ENCODE measurements around the gene UNC93A.

The UNC93A gene

DNA sequence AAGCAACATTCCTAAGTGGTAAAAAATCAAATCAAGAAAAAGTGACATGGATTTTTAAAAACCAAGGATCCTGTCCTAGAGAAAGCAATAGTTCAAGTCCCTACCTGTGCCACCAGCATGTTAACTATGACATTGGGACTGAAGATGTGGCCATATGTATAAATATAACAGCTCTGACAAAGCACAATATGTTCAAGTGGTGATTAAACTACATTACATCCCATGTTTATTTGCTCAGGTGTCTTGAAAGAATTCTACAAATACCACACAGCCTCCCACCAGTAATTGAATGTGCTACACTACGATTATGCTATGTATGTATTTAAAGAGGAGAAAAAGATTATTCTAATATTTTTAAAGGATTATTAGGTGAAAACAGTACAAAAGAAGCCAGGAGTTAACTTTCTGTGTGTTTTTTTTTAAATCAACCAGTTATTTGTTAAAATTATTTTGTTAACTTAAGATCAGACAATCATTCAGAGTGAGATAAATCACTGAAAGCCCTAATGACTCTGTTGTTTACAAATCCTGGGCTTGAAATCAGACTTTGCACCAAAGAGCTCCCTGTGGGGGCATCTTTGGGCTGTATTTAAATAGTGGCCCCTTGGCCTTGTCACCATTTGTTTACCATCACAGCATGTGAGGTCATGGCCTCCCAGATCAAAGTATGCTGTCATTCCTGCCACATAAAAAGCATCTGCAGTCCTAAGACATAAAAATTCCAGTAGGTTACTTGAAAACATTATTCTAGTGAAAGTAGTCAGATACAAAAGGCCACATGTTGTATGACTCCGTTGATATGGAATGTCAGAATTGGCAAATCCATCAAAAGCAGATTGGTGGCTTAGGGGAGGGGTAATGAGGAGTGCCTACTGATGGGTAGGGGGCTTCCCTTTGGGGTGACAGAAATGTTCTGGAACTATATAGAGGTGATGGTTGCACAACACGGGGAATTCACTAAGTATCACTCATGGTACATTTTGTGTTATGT, 50.8 kb downstream of the UNC93A start:
- Histone ChIP-seq H3K36me3 (ENCODE audit: control insufficient read depth, insufficient read depth, low read length) (no peaks in the 10 kb centered on the region), H3K4me1 (ENCODE audit: control insufficient read depth, insufficient read depth, low read length) (no peaks in the 10 kb centered on the region), H3K9ac (ENCODE audit: low read depth, low read length) (no peak overlapping the region), H3K9me3 (ENCODE audit: control insufficient read depth, insufficient read depth, low read length) (no peaks in the 10 kb centered on the region), H3K4me3 (ENCODE audit: low read depth, low read length) (no peak overlapping the region), H3K27me3 (ENCODE audit: control insufficient read depth, insufficient read depth, low read length) (no peaks in the 10 kb centered on the region)

DNA sequence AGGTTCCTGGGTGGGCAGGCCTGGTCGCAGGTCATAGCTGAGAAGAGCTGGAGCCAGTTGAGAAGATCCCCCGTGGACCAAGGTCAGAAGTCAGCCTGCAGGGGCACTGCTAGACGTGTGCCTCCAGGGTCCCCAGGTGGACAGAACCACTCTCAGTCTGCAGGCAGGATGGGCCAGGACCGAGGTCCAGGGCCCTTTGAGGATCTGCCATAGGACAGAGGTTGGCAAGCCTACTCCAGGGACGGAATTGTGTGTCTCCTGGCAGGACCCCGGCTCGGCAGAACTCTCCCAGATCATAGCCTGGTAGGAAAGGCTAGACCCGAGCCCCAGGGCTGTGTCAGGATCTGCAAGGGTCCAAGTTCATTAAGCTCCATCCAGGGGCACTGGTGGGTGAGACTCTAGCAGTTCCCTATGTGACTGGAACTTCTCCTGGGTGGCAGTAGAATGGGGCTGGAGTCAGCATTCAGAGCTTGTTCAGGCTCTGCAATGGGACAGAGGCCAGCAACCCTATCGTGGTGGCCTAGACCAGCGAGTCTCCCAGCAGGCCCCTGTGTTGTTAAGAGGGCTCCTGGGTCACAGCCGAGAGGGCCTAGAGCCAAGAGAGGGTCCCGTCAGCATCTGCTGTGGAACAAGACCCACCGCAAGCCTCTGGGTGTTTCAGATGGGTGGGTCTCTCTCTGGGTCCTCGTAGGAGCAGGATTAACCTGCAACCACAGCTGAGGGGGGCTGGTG, 51.9 kb downstream of the UNC93A start:
- no peaks in the 10 kb centered on the region for H3K4me1 ChIP-seq (ENCODE audit: control insufficient read depth, insufficient read depth, low read length)
- no peak overlapping the region for H3K9ac ChIP-seq (ENCODE audit: low read depth, low read length)
- H3K9me3 ChIP-seq (ENCODE audit: control insufficient read depth, insufficient read depth, low read length) = no peaks in the 10 kb centered on the region
- no peak overlapping the region for H3K4me3 ChIP-seq (ENCODE audit: low read depth, low read length)
- H3K27me3 ChIP-seq (ENCODE audit: control insufficient read depth, insufficient read depth, low read length) = no peaks in the 10 kb centered on the region
- H3K36me3 ChIP-seq (ENCODE audit: control insufficient read depth, insufficient read depth, low read length) = no peaks in the 10 kb centered on the region

- Histone ChIP-seq H3K4me3 (ENCODE audit: low read depth, low read length) (no peak overlapping the region), H3K4me1 (ENCODE audit: control insufficient read depth, insufficient read depth, low read length) (no peaks in the 10 kb centered on the region), H3K36me3 (ENCODE audit: control insufficient read depth, insufficient read depth, low read length) (no peaks in the 10 kb centered on the region), H3K9ac (ENCODE audit: low read depth, low read length) (no peak overlapping the region), H3K9me3 (ENCODE audit: control insufficient read depth, insufficient read depth, low read length) (no peaks in the 10 kb centered on the region), H3K27me3 (ENCODE audit: control insufficient read depth, insufficient read depth, low read length) (peaks cover 16% of the 10 kb centered on the region)
These were observed 54.2 kb downstream of the UNC93A start for GRCh38 chr6:167345348-167345747.

GRCh38 chr6:167345960-167346359, 54.8 kb downstream of the UNC93A start:
- Histone ChIP-seq H3K9ac (ENCODE audit: low read depth, low read length) (no peak overlapping the region), H3K4me1 (ENCODE audit: control insufficient read depth, insufficient read depth, low read length) (no peaks in the 10 kb centered on the region), H3K4me3 (ENCODE audit: low read depth, low read length) (no peak overlapping the region), H3K9me3 (ENCODE audit: control insufficient read depth, insufficient read depth, low read length) (no peaks in the 10 kb centered on the region), H3K36me3 (ENCODE audit: control insufficient read depth, insufficient read depth, low read length) (no peaks in the 10 kb centered on the region), H3K27me3 (ENCODE audit: control insufficient read depth, insufficient read depth, low read length) (peaks cover 21% of the 10 kb centered on the region)

DNA sequence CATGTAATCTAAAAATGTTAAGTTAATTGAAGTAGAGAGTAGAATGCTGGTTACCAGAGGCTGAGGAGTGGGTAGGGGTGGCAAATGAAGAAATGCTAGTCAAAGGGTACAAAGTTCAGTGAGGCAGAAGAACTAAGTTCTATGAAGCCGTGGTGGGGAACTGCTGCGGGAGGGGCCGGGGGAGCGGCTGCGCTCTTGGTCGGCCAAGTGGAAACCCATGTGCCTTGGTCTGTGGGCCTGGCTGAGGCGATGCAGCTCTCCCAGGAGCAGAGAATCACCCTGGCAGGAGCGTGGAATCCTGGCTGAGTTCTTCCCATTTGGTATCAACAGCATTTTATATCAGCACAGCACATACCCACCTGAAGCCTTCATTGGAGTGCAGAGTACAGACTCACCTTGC, 56.1 kb downstream of the UNC93A start:
- H3K36me3 ChIP-seq (ENCODE audit: control insufficient read depth, insufficient read depth, low read length) = no peaks in the 10 kb centered on the region
- peaks cover 23% of the 10 kb centered on the region for H3K27me3 ChIP-seq (ENCODE audit: control insufficient read depth, insufficient read depth, low read length)
- peaks cover 1% of the 10 kb centered on the region for H3K9me3 ChIP-seq (ENCODE audit: control insufficient read depth, insufficient read depth, low read length)
- H3K4me1 ChIP-seq (ENCODE audit: control insufficient read depth, insufficient read depth, low read length) = no peaks in the 10 kb centered on the region
- no peak overlapping the region for H3K9ac ChIP-seq (ENCODE audit: low read depth, low read length)
- no peak overlapping the region for H3K4me3 ChIP-seq (ENCODE audit: low read depth, low read length)

GRCh38 chr6:167349631-167350274, 58.6 kb downstream of the UNC93A start:
- peak overlapping the region; percentile 20 for H3K4me3 ChIP-seq (ENCODE audit: low read depth, low read length)
- peaks cover 6% of the 10 kb centered on the region for H3K9me3 ChIP-seq (ENCODE audit: control insufficient read depth, insufficient read depth, low read length)
- no peak overlapping the region for H3K9ac ChIP-seq (ENCODE audit: low read depth, low read length)
- H3K36me3 ChIP-seq (ENCODE audit: control insufficient read depth, insufficient read depth, low read length) = no peaks in the 10 kb centered on the region
- H3K4me1 ChIP-seq (ENCODE audit: control insufficient read depth, insufficient read depth, low read length) = no peaks in the 10 kb centered on the region
- peaks cover 26% of the 10 kb centered on the region for H3K27me3 ChIP-seq (ENCODE audit: control insufficient read depth, insufficient read depth, low read length)

GRCh38 chr6:167350275-167350696, 59.2 kb downstream of the UNC93A start:
- Histone ChIP-seq H3K9me3 (ENCODE audit: control insufficient read depth, insufficient read depth, low read length) (peaks cover 6% of the 10 kb centered on the region), H3K9ac (ENCODE audit: low read depth, low read length) (no peak overlapping the region), H3K4me1 (ENCODE audit: control insufficient read depth, insufficient read depth, low read length) (no peaks in the 10 kb centered on the region), H3K36me3 (ENCODE audit: control insufficient read depth, insufficient read depth, low read length) (no peaks in the 10 kb centered on the region), H3K4me3 (ENCODE audit: low read depth, low read length) (peak overlapping the region; percentile 59), H3K27me3 (ENCODE audit: control insufficient read depth, insufficient read depth, low read length) (peaks cover 26% of the 10 kb centered on the region)

DNA sequence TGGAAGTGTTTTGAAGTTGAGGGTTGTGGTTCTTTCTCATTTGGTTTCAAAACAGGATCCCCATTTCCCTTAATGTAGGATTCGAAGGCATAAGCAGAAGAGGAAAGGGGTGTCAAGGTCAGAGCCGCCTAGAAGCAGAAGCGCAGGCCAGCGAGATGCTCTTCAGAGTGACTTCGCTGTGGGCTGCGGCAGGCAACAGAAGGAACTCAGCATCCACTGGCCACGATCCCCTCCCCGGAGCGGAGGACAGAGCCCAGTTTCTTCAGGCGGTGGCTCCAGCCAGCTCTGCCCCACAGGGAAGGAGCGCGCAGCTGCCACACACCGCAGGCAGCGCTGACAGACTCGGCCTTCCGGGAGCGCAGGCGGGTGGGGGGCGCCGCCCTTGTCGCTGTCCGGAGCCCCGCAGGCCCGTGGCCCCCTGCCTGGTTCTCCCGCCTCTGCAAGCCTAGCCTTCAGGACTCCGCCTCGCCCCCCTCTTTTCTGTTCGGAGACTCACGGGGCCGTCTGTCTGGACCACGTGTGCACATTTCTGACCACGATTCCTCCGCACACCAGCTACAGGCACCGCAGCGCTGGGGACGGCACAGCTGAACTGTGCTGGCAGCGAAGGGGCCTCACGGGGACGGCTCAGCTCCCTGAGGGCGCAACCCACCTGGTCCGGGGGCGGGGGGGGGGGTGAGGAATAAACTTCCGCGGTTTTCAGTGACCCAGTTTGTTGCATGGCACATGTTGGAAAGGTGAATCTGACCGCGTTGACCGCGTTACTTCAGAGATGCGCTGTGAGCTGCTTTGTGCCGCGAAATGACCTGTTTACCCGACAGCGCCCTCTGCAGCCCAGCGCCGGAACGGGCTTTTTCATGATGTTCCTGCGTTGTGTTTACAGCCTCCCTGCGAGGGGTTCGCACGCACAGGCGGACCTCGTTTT, 59.9 kb downstream of the UNC93A start:
- H3K4me1 ChIP-seq (ENCODE audit: control insufficient read depth, insufficient read depth, low read length) = no peaks in the 10 kb centered on the region
- H3K36me3 ChIP-seq (ENCODE audit: control insufficient read depth, insufficient read depth, low read length) = no peaks in the 10 kb centered on the region

GRCh38 chr6:167351656-167352345, 60.7 kb downstream of the UNC93A start:
- Histone ChIP-seq H3K9me3 (ENCODE audit: control insufficient read depth, insufficient read depth, low read length) (peaks cover 6% of the 10 kb centered on the region), H3K9ac (ENCODE audit: low read depth, low read length) (no peak overlapping the region), H3K4me1 (ENCODE audit: control insufficient read depth, insufficient read depth, low read length) (no peaks in the 10 kb centered on the region), H3K36me3 (ENCODE audit: control insufficient read depth, insufficient read depth, low read length) (no peaks in the 10 kb centered on the region), H3K27me3 (ENCODE audit: control insufficient read depth, insufficient read depth, low read length) (peaks cover 26% of the 10 kb centered on the region), H3K4me3 (ENCODE audit: low read depth, low read length) (peak overlapping the region; percentile 59)

More for the DNA sequence above, 59.9 kb downstream of the UNC93A start:
- Histone ChIP-seq H3K9me3 (ENCODE audit: control insufficient read depth, insufficient read depth, low read length) (peaks cover 6% of the 10 kb centered on the region), H3K27me3 (ENCODE audit: control insufficient read depth, insufficient read depth, low read length) (peaks cover 26% of the 10 kb centered on the region), H3K4me3 (ENCODE audit: low read depth, low read length) (peak overlapping the region; percentile 59), H3K9ac (ENCODE audit: low read depth, low read length) (peak overlapping the region; percentile 57)

GRCh38 chr6:167356874-167357273, 65.8 kb downstream of the UNC93A start:
- Histone ChIP-seq H3K36me3 (ENCODE audit: control insufficient read depth, insufficient read depth, low read length) (no peaks in the 10 kb centered on the region), H3K4me1 (ENCODE audit: control insufficient read depth, insufficient read depth, low read length) (no peaks in the 10 kb centered on the region), H3K9ac (ENCODE audit: low read depth, low read length) (no peak overlapping the region), H3K9me3 (ENCODE audit: control insufficient read depth, insufficient read depth, low read length) (peaks cover 6% of the 10 kb centered on the region), H3K27me3 (ENCODE audit: control insufficient read depth, insufficient read depth, low read length) (peaks cover 4% of the 10 kb centered on the region), H3K4me3 (ENCODE audit: low read depth, low read length) (no peak overlapping the region)

All from iPS-15b (cell line).